ENCODE measurements around the gene HECA.
"Not testable (repeated sequence)": the region's sequence is repeated elsewhere in the genome, so short reads cannot be mapped to it uniquely, and the experiment has no call there.

The HECA gene

GRCh38 chr6:139140854-139141253 lies 6.0 kb downstream of the HECA start:
- H3K4me3 ChIP-seq (ENCODE audit: low read depth in 1 of 2, low read length in 2 of 2); H3K27ac ChIP-seq (ENCODE audit: low read length); H3K27me3 ChIP-seq (ENCODE audit: low read depth, low read length); H3K36me3 ChIP-seq (ENCODE audit: control insufficient read depth in 1 of 2, insufficient read depth in 2 of 2, low read length in 2 of 2); H3K9me3 ChIP-seq (ENCODE audit: control insufficient read depth in 1 of 2, low read length in 2 of 2): not testable (repeated sequence)
- peaks cover 0 to 45% of the 10 kb centered on the region in 2 donors for H3K4me1 ChIP-seq (ENCODE audit: control insufficient read depth in 1 of 2, insufficient read depth in 2 of 2, low read length in 2 of 2)

DNA sequence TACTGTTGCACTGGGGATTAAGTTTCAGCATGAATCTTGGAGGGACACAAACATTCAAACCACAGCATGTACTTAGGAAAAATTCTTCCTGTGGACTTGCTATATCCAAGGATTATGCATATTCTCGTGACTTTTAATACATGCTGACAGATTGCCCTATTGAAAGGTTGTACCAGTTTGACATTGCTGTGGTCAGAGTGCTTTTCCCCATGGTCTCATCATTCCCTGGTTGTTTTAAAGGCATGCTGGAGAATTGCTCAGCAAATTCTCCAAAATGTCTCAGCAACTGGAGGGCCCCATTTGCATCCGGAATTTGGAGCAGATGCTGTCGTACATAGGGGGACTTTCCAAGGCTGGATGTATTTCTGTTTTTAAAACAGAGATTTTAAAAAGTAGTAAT lies 7.4 kb downstream of the HECA start:
- peaks cover 0 to 38% of the 10 kb centered on the region in 2 donors for H3K4me1 ChIP-seq (ENCODE audit: control insufficient read depth in 1 of 2, insufficient read depth in 2 of 2, low read length in 2 of 2)
- no peaks in the 10 kb centered on the region for H3K27me3 ChIP-seq (ENCODE audit: low read depth, low read length)
- no peaks in the 10 kb centered on the region for H3K9me3 ChIP-seq (ENCODE audit: control insufficient read depth in 1 of 2, low read length in 2 of 2)
- H3K4me3 ChIP-seq (ENCODE audit: low read depth in 1 of 2, low read length in 2 of 2) = no peak overlapping the region
- no peaks in the 10 kb centered on the region for H3K36me3 ChIP-seq (ENCODE audit: control insufficient read depth in 1 of 2, insufficient read depth in 2 of 2, low read length in 2 of 2)
- H3K27ac ChIP-seq (ENCODE audit: low read length) = no peak overlapping the region

- Histone ChIP-seq H3K9me3 (ENCODE audit: control insufficient read depth in 1 of 2, low read length in 2 of 2) (no peaks in the 10 kb centered on the region), H3K4me1 (ENCODE audit: control insufficient read depth in 1 of 2, insufficient read depth in 2 of 2, low read length in 2 of 2) (peaks cover 0 to 30% of the 10 kb centered on the region in 2 donors), H3K4me3 (ENCODE audit: low read depth in 1 of 2, low read length in 2 of 2) (no peak overlapping the region)
Measured at GRCh38 chr6:139143111-139143510, 8.2 kb downstream of the HECA start.

DNA sequence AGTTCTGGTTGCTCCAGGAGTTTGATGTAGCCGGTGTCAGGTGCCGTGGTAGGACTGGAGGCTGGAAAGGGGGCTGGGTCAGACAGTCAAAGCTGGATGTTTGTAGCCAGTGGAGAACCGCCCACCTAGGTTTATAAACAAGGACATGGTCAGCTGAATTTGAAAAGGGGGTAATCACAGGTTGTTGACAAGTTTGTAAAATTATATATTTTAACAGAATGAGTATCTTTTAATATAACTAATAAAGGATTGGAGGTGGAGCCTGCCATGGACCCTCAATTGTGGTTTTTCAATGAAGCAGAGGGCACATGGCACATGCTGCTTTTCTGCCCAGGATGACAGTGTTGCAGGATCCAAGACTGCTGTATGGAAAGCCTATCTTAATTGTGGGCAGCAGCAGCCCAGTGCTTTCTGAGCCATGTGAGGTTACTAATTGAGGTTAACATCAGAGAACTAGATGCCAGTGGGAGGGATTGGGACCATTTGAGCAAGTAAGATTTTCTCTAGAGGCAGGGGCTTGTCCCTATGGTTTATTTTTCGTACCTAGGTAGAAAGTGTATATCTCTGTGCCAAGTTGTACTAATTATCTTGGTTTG lies 9.7 kb downstream of the HECA start:
- no peaks in the 10 kb centered on the region for H3K36me3 ChIP-seq (ENCODE audit: control insufficient read depth in 1 of 2, insufficient read depth in 2 of 2, low read length in 2 of 2)
- H3K27me3 ChIP-seq (ENCODE audit: low read depth, low read length) = no peaks in the 10 kb centered on the region
- no peaks in the 10 kb centered on the region for H3K9me3 ChIP-seq (ENCODE audit: control insufficient read depth in 1 of 2, low read length in 2 of 2)
- H3K27ac ChIP-seq (ENCODE audit: low read length) = no peak overlapping the region
- no peak overlapping the region for H3K4me3 ChIP-seq (ENCODE audit: low read depth in 1 of 2, low read length in 2 of 2)
- H3K4me1 ChIP-seq (ENCODE audit: control insufficient read depth in 1 of 2, insufficient read depth in 2 of 2, low read length in 2 of 2) = peaks cover 10 to 33% of the 10 kb centered on the region in 2 donors

More at GRCh38 chr6:139143111-139143510, 8.2 kb downstream of the HECA start:
- Histone ChIP-seq H3K27ac (ENCODE audit: low read length) (no peak overlapping the region), H3K36me3 (ENCODE audit: control insufficient read depth in 1 of 2, insufficient read depth in 2 of 2, low read length in 2 of 2) (no peaks in the 10 kb centered on the region), H3K27me3 (ENCODE audit: low read depth, low read length) (no peaks in the 10 kb centered on the region)

DNA sequence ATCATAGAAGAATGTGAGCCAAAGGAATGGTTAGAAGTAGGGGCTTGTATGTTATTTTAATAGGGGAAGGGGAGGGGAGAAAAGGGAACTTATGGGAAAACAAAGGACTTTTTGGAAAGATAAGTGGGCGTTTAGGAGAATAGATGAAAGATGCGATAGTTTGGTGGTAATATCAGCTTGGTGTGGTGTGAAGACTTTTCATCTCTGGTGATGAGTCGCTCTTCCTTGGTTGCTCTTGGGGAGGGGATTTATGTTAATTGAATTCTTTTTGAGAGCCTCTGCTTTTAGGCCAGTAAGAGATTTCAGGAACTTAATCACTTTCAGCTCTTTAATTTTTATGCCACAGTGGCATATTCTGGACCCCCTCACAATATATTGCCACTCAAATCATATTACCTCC lies 10.8 kb downstream of the HECA start:
- H3K4me1 ChIP-seq (ENCODE audit: control insufficient read depth in 1 of 2, insufficient read depth in 2 of 2, low read length in 2 of 2) = peaks cover 15 to 32% of the 10 kb centered on the region in 2 donors
- no peak overlapping the region for H3K27ac ChIP-seq (ENCODE audit: low read length)
- H3K9me3 ChIP-seq (ENCODE audit: control insufficient read depth in 1 of 2, low read length in 2 of 2) = no peaks in the 10 kb centered on the region
- no peaks in the 10 kb centered on the region for H3K36me3 ChIP-seq (ENCODE audit: control insufficient read depth in 1 of 2, insufficient read depth in 2 of 2, low read length in 2 of 2)
- H3K4me3 ChIP-seq (ENCODE audit: low read depth in 1 of 2, low read length in 2 of 2) = no peak overlapping the region
- H3K27me3 ChIP-seq (ENCODE audit: low read depth, low read length) = no peaks in the 10 kb centered on the region

DNA sequence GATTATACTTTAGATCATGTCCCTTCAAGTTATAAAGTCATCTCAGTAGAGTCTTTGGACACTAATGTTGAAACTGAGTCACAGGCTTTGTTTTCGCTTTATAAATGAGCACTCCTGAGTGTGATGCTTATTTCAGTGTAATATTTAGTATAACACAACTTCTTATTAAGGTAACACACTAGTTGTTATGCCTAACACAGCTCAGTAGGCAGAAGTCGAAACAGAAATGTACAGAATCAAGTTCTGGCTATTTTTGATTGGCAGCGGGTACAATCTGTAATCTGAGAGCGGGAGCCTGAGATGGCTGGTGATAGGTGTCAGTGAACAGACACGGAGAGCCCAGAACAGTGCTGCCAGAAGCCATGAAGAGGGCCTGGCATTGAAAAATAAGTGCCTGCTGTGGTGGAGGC lies 11.4 kb downstream of the HECA start:
- Histone ChIP-seq H3K27me3 (ENCODE audit: low read depth, low read length) (no peaks in the 10 kb centered on the region), H3K4me1 (ENCODE audit: control insufficient read depth in 1 of 2, insufficient read depth in 2 of 2, low read length in 2 of 2) (peaks cover 19 to 32% of the 10 kb centered on the region in 2 donors), H3K36me3 (ENCODE audit: control insufficient read depth in 1 of 2, insufficient read depth in 2 of 2, low read length in 2 of 2) (no peaks in the 10 kb centered on the region), H3K27ac (ENCODE audit: low read length) (no peak overlapping the region), H3K9me3 (ENCODE audit: control insufficient read depth in 1 of 2, low read length in 2 of 2) (no peaks in the 10 kb centered on the region), H3K4me3 (ENCODE audit: low read depth in 1 of 2, low read length in 2 of 2) (no peak overlapping the region)

DNA sequence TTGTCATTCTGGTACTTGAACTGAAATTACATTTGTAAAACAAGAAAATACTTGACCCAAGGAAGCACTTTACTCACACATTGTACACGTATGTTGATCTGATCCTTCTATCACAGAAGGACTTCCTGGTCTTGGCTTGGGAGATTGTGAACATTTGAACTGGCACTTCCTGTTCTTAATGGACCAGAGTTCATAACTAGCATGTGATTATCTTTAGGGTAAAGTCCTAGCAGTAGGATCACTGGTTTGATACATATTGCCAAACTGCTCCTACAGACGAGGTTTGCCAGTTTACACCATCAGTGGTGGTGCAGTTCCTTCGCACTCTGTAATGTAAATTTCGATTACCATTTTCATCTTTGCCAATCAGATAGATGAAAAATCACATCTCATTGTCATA lies 12.7 kb downstream of the HECA start:
- H3K4me3 ChIP-seq (ENCODE audit: low read depth in 1 of 2, low read length in 2 of 2) = no peak overlapping the region
- H3K27me3 ChIP-seq (ENCODE audit: low read depth, low read length) = no peaks in the 10 kb centered on the region
- H3K9me3 ChIP-seq (ENCODE audit: control insufficient read depth in 1 of 2, low read length in 2 of 2) = no peaks in the 10 kb centered on the region
- peaks cover 19 to 43% of the 10 kb centered on the region in 2 donors for H3K4me1 ChIP-seq (ENCODE audit: control insufficient read depth in 1 of 2, insufficient read depth in 2 of 2, low read length in 2 of 2)
- H3K36me3 ChIP-seq (ENCODE audit: control insufficient read depth in 1 of 2, insufficient read depth in 2 of 2, low read length in 2 of 2) = no peaks in the 10 kb centered on the region
- no peak overlapping the region for H3K27ac ChIP-seq (ENCODE audit: low read length)

GRCh38 chr6:139148557-139149235 lies 13.8 kb downstream of the HECA start:
- H3K36me3 ChIP-seq (ENCODE audit: control insufficient read depth in 1 of 2, insufficient read depth in 2 of 2, low read length in 2 of 2) = no peaks in the 10 kb centered on the region
- H3K4me1 ChIP-seq (ENCODE audit: control insufficient read depth in 1 of 2, insufficient read depth in 2 of 2, low read length in 2 of 2) = peaks cover 19 to 46% of the 10 kb centered on the region in 2 donors
- H3K4me3 ChIP-seq (ENCODE audit: low read depth in 1 of 2, low read length in 2 of 2) = peak overlapping the region in 1 of 2 donors; percentile 7
- no peaks in the 10 kb centered on the region for H3K9me3 ChIP-seq (ENCODE audit: control insufficient read depth in 1 of 2, low read length in 2 of 2)
- H3K27ac ChIP-seq (ENCODE audit: low read length) = no peak overlapping the region
- H3K27me3 ChIP-seq (ENCODE audit: low read depth, low read length) = no peaks in the 10 kb centered on the region

- peaks cover 19 to 40% of the 10 kb centered on the region in 2 donors for H3K4me1 ChIP-seq (ENCODE audit: control insufficient read depth in 1 of 2, insufficient read depth in 2 of 2, low read length in 2 of 2)
- H3K27ac ChIP-seq (ENCODE audit: low read length) = peak overlapping the region; percentile 19
Measured at GRCh38 chr6:139149383-139149782, 14.5 kb downstream of the HECA start.

DNA sequence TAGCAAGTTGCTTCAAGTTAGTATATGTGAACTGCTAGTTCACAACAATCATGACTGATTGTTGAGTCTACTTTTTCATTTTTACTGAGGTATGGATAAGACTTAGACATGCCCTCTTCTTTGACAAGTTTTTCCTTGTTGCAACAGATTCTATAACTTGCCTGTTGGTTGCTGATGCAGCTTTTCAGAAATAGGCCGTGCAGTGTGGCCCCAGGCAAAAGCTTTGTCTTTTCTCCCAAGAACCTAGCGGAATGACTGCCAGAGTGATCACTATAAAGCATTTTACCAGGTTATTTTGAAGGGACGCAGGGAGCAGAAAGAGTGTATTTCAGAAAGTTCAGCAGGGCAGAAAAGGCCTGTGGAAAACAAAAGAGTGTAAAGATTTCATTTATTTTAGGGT lies 16.0 kb downstream of the HECA start:
- no peaks in the 10 kb centered on the region for H3K36me3 ChIP-seq (ENCODE audit: control insufficient read depth in 1 of 2, insufficient read depth in 2 of 2, low read length in 2 of 2)
- H3K4me3 ChIP-seq (ENCODE audit: low read depth in 1 of 2, low read length in 2 of 2) = no peak overlapping the region
- H3K27me3 ChIP-seq (ENCODE audit: low read depth, low read length) = no peaks in the 10 kb centered on the region
- no peaks in the 10 kb centered on the region for H3K9me3 ChIP-seq (ENCODE audit: control insufficient read depth in 1 of 2, low read length in 2 of 2)
- H3K4me1 ChIP-seq (ENCODE audit: control insufficient read depth in 1 of 2, insufficient read depth in 2 of 2, low read length in 2 of 2) = peaks cover 19 to 33% of the 10 kb centered on the region in 2 donors
- no peak overlapping the region for H3K27ac ChIP-seq (ENCODE audit: low read length)

More at GRCh38 chr6:139149383-139149782, 14.5 kb downstream of the HECA start:
- Histone ChIP-seq H3K36me3 (ENCODE audit: control insufficient read depth in 1 of 2, insufficient read depth in 2 of 2, low read length in 2 of 2) (no peaks in the 10 kb centered on the region), H3K9me3 (ENCODE audit: control insufficient read depth in 1 of 2, low read length in 2 of 2) (no peaks in the 10 kb centered on the region), H3K27me3 (ENCODE audit: low read depth, low read length) (no peaks in the 10 kb centered on the region), H3K4me3 (ENCODE audit: low read depth in 1 of 2, low read length in 2 of 2) (peak overlapping the region; percentile 2 to 7)

DNA sequence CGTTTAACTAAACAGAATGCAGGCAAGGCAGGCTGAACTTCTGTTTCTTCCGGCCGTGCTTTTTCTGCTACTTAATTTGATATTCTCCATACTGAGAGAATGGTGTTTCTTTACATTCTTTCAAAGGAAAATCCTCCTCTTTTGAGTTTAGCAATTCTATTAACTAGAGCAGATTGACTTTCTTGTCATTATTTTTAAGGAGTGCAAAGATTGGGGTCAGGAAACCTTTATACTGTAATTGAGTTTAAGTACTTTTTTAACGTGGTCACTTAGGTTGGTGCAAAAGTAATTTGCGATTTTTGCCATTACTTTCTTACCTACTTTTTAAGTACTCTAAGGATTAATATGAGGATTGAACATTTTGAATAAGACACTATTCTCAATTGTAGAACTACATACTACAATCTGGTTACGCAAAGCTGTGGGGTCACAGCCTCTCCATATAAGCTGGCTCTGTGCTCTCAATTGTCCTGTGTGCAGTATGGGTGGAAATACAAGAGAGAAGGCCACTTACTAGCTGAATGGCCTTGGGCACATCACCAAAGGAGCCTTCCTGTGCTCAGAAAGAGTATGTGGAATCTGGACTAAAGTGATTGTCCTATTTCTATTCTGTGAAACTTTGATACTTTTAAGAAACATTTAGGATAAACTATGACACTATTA lies 16.7 kb downstream of the HECA start:
- H3K27ac ChIP-seq (ENCODE audit: low read length) = no peak overlapping the region
- no peaks in the 10 kb centered on the region for H3K9me3 ChIP-seq (ENCODE audit: control insufficient read depth in 1 of 2, low read length in 2 of 2)
- no peaks in the 10 kb centered on the region for H3K27me3 ChIP-seq (ENCODE audit: low read depth, low read length)
- H3K4me1 ChIP-seq (ENCODE audit: control insufficient read depth in 1 of 2, insufficient read depth in 2 of 2, low read length in 2 of 2) = peaks cover 19 to 39% of the 10 kb centered on the region in 2 donors
- H3K4me3 ChIP-seq (ENCODE audit: low read depth in 1 of 2, low read length in 2 of 2) = no peak overlapping the region
- no peaks in the 10 kb centered on the region for H3K36me3 ChIP-seq (ENCODE audit: control insufficient read depth in 1 of 2, insufficient read depth in 2 of 2, low read length in 2 of 2)
